GM18502 (cell line): ENCODE data around the gene PLCXD3.

Experiments
- ATAC-seq: cut with Tn5 transposase; IDR thresholded peaks from one replicate; pipeline ENCODE4 v1.9.1; 2021; ENCODE audit warnings: mild to moderate bottlenecking; ENCODE audit not compliant: unreplicated experiment, poor library complexity

Gene PLCXD3

GRCh38 chr5:41510176-41510831 is at the start of gene PLCXD3:
TSS of gene PLCXD3 (minus strand) at chr5:41510601. CDS start at chr5:41510526, 75 bp downstream.
- peak; percentile 58 for ATAC-seq

GRCh38 chr5:41559184-41559583 is 48.8 kb upstream of the PLCXD3 start:
- ATAC-seq: no peak

- no peak for ATAC-seq
Measured at GRCh38 chr5:41558295-41558694, 47.9 kb upstream of the PLCXD3 start.

GRCh38 chr5:41547991-41548390 is 37.6 kb upstream of the PLCXD3 start:
- ATAC-seq: no peak

- no peak for ATAC-seq
Measured at GRCh38 chr5:41542183-41542582, 31.8 kb upstream of the PLCXD3 start.

GRCh38 chr5:41539454-41539853 is 29.1 kb upstream of the PLCXD3 start:
- ATAC-seq: no peak

GRCh38 chr5:41537581-41537980 is 27.2 kb upstream of the PLCXD3 start:
- ATAC-seq: no peak

GRCh38 chr5:41532485-41532884 is 22.1 kb upstream of the PLCXD3 start:
- ATAC-seq: no peak

GRCh38 chr5:41527201-41527779 is 16.9 kb upstream of the PLCXD3 start:
- ATAC-seq: no peak

GRCh38 chr5:41526699-41527098 is 16.3 kb upstream of the PLCXD3 start:
- no peak for ATAC-seq

GRCh38 chr5:41524174-41524573 is 13.8 kb upstream of the PLCXD3 start:
- ATAC-seq: no peak

- ATAC-seq: no peak
Measured at GRCh38 chr5:41522193-41522786, 11.9 kb upstream of the PLCXD3 start.

GRCh38 chr5:41519801-41520200 is 9.4 kb upstream of the PLCXD3 start:
- no peak for ATAC-seq

- ATAC-seq: no peak
Measured at GRCh38 chr5:41517909-41518308, 7.5 kb upstream of the PLCXD3 start.

GRCh38 chr5:41511241-41511640 is 840 bp upstream of the PLCXD3 start:
- ATAC-seq: no peak

GRCh38 chr5:41509399-41510175 is 814 bp downstream of the PLCXD3 start:
- no peak for ATAC-seq

- no peak for ATAC-seq
Measured at GRCh38 chr5:41508696-41509398, 1.6 kb downstream of the PLCXD3 start.

- no peak for ATAC-seq
Measured at GRCh38 chr5:41508186-41508585, 2.2 kb downstream of the PLCXD3 start.

- no peak for ATAC-seq
Measured at GRCh38 chr5:41507501-41507900, 2.9 kb downstream of the PLCXD3 start.

GRCh38 chr5:41503860-41504259 is 6.5 kb downstream of the PLCXD3 start:
- no peak for ATAC-seq

- no peak for ATAC-seq
Measured at GRCh38 chr5:41503310-41503709, 7.1 kb downstream of the PLCXD3 start.
